HepG2 (cell line): Measurements from ENCODE around the gene CA14. TPM values are rescaled to one million over a fixed set of nuclear protein-coding genes. Genes with fewer than 3 reads are reported as not detected.

ENCODE experiments used
- KAT8 ChIP-seq: IDR thresholded peaks from 2 replicates; pipeline ENCODE4 v1.6.1; 2016; ENCODE audit warnings: missing genetic modification reagents, missing compliant biosample characterization
- KDM5B ChIP-seq: sonication (generic); formaldehyde crosslinking; IDR thresholded peaks from 2 replicates; pipeline ENCODE4 v1.4.0; 2020; ENCODE audit warnings: missing genetic modification reagents, mild to moderate bottlenecking, borderline replicate concordance
- SAFB2 ChIP-seq: sonication (generic); formaldehyde crosslinking; IDR thresholded peaks from 2 replicates; pipeline ENCODE4 v1.5.1; 2020; ENCODE audit warnings: missing genetic modification reagents, low read depth, mild to moderate bottlenecking, borderline replicate concordance
- TFE3 ChIP-seq: IDR thresholded peaks from 2 replicates; pipeline ENCODE4 v1.6.1; 2016
- THAP11 ChIP-seq: IDR thresholded peaks from 2 replicates; pipeline ENCODE4 v1.6.1; 2016; ENCODE audit warnings: missing biosample characterization, missing genetic modification reagents
- ZFP41 ChIP-seq: sonication (generic); formaldehyde crosslinking; IDR thresholded peaks from 2 replicates; pipeline ENCODE4 v1.4.0; 2020; ENCODE audit warnings: mild to moderate bottlenecking, missing genetic modification reagents, borderline replicate concordance
- ZNF687 ChIP-seq: sonication (generic); formaldehyde crosslinking; IDR thresholded peaks from 2 replicates; pipeline ENCODE4 v1.5.1; 2020; ENCODE audit warnings: mild to moderate bottlenecking, missing genetic modification reagents, moderate library complexity
- ZNF766 ChIP-seq: sonication (generic); formaldehyde crosslinking; IDR thresholded peaks from 2 replicates; pipeline ENCODE4 v1.5.0; 2020; ENCODE audit warnings: missing genetic modification reagents, borderline replicate concordance
- polyA plus RNA-seq, 8 experiments: library from polyadenylated mRNA; depleted of rRNA in 3 of 8; stranded (reverse) in 7 of 8; unstranded in 1 of 8; fragments of >200 nt; fragmentation: Illumina TruSeq in 4 of 8; extraction: Trizol in 4 of 8; gene quantifications; 2 replicates each; pipeline versions ENCODE4 v1.2.1 to v1.2.3, GENCODE V29; 2011 to 2016; ENCODE audit warnings: low read depth in 4 of 8, missing spikeins in 1 of 8, mixed read lengths in 1 of 8; ENCODE audit not compliant: insufficient read depth in 1 of 8
- total RNA-seq, 5 experiments: library from RNA; depleted of rRNA; stranded (reverse); fragments of >200 nt; fragmentation: Illumina TruSeq; extraction: Trizol; gene quantifications; 2 replicates each; pipeline ENCODE4 v1.2.3, GENCODE V29; 2016; ENCODE audit warnings: low read depth in 1 of 5
- TF ChIP-seq, protein P1 (sequence below): IDR thresholded peaks from 2 replicates; pipeline ENCODE4 v1.6.1; 2016; ENCODE audit warnings: low read depth, borderline replicate concordance
- TF ChIP-seq, protein P2 (sequence below): sonication (generic); formaldehyde crosslinking; IDR thresholded peaks from 2 replicates; pipeline ENCODE4 v1.4.0; 2020; ENCODE audit warnings: mild to moderate bottlenecking, missing genetic modification reagents

CA14 gene
- total and polyA plus RNA-seq, 2 of the 13 experiments (the other 11 are each of a cell fraction or from before 2014, with no cell fraction given) = 2.4 to 8.5 TPM

DNA sequence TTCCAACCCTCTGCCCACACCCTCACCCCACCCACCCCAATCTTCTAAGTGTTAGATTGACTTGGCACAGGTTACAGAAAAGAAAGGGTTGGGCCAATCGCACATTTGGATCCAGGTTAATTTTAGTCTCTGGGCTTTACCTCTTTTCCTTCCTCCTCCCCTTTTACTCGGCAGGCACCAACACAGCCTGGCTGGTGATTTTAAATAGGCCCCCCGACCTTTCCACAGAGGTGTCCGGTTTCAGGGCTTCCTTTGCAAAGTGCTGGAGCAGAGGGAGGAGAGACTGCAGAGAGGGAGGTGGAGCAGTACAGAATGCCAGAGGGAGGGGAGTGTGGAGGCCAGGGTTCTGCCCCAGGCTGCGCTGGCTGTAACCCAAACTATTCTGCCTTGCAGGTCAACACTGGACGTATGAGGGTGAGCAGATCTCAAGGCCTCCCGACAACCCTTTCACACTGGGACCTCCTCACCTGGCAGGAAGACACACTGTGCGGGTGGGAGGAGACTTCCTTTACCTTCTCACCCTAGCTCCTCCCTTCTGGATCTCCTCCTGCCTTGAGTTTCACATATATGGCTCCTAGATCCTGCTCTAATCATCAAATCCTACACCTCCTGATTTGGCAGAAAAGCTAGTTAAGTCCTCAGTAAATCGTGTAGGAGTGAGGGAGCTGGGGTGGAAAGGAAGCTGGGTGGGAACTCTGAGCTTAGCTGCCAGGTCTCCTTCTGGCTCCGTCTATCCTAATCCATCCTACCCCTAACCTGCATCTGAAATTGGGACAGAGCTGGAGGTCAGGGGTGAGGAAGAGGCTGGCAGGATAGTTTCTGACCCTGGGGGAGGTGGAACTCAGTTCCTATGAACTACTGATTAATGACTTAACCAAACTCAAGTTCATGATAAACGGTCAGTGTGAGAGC, 2.4 kb downstream of the CA14 start (continued):
- TF ChIP-seq, protein P1, sequence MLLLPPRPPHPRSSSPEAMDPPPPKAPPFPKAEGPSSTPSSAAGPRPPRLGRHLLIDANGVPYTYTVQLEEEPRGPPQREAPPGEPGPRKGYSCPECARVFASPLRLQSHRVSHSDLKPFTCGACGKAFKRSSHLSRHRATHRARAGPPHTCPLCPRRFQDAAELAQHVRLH (CRISPR knock-in tag) = peak; percentile 16; the same call in 1 of the 2 replicates
- TF ChIP-seq ZFP41 (CRISPR knock-in tag) = no peak
- TF ChIP-seq TFE3 = no peak
- TF ChIP-seq, protein P2, sequence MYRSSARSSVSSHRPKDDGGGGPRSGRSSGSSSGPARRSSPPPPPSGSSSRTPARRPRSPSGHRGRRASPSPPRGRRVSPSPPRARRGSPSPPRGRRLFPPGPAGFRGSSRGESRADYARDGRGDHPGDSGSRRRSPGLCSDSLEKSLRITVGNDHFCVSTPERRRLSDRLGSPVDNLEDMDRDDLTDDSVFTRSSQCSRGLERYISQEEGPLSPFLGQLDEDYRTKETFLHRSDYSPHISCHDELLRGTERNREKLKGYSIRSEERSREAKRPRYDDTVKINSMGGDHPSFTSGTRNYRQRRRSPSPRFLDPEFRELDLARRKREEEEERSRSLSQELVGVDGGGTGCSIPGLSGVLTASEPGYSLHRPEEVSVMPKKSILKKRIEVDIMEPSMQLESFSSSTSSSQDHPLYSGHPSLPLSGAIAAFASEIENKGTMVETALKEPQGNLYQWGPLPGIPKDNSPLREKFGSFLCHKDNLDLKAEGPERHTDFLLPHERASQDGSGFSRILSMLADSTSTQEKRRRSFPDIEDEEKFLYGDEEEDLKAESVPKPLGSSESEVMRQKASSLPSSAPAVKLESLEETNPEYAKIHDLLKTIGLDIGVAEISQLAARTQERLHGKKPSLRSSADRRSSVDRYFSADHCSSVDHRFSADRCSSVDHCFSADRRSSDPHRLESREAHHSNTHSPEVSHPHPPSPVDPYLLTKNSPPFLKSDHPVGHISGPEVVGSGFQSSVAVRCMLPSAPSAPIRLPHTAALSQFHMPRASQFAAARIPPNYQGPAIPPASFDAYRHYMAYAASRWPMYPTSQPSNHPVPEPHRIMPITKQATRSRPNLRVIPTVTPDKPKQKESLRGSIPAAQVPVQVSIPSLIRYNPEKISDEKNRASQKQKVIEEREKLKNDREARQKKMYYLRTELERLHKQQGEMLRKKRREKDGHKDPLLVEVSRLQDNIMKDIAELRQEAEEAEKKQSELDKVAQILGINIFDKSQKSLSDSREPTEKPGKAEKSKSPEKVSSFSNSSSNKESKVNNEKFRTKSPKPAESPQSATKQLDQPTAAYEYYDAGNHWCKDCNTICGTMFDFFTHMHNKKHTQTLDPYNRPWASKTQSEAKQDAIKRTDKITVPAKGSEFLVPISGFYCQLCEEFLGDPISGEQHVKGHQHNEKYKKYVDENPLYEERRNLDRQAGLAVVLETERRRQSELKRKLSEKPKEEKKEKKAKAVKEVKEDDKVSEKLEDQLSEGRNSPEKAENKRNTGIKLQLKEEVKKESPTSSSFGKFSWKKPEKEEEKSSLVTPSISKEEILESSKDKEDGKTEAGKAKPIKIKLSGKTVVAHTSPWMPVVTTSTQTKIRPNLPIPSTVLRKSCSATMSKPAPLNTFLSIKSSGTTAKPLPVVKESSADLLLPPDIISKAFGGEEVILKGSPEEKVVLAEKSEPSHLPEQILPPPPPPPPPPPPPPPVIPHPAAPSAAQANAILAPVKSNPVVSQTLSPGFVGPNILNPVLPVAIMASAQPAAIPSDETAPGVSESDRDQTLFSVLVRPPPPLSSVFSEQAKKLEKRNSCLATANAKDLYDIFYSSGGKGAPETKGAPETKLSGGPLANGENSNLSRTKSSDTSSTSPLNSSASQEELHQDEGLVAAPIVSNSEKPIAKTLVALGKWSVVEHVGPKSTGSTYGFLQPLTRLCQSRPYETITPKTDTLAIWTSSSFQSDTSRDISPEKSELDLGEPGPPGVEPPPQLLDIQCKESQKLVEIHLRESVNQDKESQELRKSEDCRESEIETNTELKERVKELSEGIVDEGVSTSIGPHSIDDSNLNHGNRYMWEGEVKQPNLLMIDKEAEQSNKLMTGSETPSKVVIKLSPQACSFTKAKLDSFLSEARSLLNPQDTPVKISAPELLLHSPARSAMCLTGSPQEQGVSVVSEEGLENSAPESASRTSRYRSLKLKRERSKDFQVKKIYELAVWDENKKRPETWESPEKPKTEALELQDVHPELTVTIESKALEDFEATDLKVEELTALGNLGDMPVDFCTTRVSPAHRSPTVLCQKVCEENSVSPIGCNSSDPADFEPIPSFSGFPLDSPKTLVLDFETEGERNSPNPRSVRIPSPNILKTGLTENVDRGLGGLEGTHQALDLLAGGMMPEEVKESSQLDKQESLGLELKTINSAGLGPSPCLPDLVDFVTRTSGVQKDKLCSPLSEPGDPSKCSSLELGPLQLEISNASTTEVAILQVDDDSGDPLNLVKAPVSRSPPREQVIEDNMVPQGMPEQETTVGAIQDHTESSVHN = no peak
- peak; percentile 53 for TF ChIP-seq ZNF687 (CRISPR knock-in tag)
- no peak for TF ChIP-seq KAT8 (CRISPR knock-in tag)
- 0 out of 2 replicates have a peak, but pooled peaks have one; percentile 31 for TF ChIP-seq THAP11 (CRISPR knock-in tag)
- peak; percentile 52; the same call in 1 of the 2 replicates for TF ChIP-seq KDM5B
- TF ChIP-seq SAFB2 (CRISPR knock-in tag) = no peak
- no peak for TF ChIP-seq ZNF766 (CRISPR knock-in tag)
